Stimulated activated naive CD8-positive, alpha-beta T cell treated with anti-CD3 and anti-CD28 coated beads, Interleukin-15, Interleukin-2, amounts not matched to agents 100 ng/mL and 50 ng/mL, for 24 hours (primary cell): ENCODE results near the gene CSNK1E.
"Not testable (repeated sequence)": the region's sequence is repeated elsewhere in the genome, so short reads cannot be mapped to it uniquely, and the experiment has no call there.

Experiments
- H3K27ac Mint-ChIP-seq: one replicate; pipeline ENCODE4 v1.8.0; 2021; ENCODE audit warnings: mild to moderate bottlenecking, mixed read lengths
- H3K27me3 Mint-ChIP-seq: one replicate; pipeline ENCODE4 v1.8.0; 2021; ENCODE audit warnings: mixed read lengths
- H3K36me3 Mint-ChIP-seq: one replicate; pipeline ENCODE4 v1.8.0; 2021; ENCODE audit warnings: low read depth, mixed read lengths
- H3K4me1 Mint-ChIP-seq: one replicate; pipeline ENCODE4 v1.8.0; 2021; ENCODE audit warnings: low read depth, mixed read lengths
- H3K4me3 Mint-ChIP-seq: one replicate; pipeline ENCODE4 v1.8.0; 2021; ENCODE audit warnings: mild to moderate bottlenecking, mixed read lengths
- H3K9me3 Mint-ChIP-seq: one replicate; pipeline ENCODE4 v1.8.0; 2021; ENCODE audit warnings: mixed read lengths

The CSNK1E gene

GRCh38 chr22:38317122-38317994, at the start of gene CSNK1E:
CSNK1E (minus strand) TSS chr22:38317433; CDS start chr22:38314157, 3,276 bp downstream.
- Mint-ChIP-seq H3K36me3 (peaks cover 19% of the 10 kb centered on the region), H3K4me1 (peaks cover 38% of the 10 kb centered on the region), H3K9me3 (no peaks in the 10 kb centered on the region), H3K4me3 (peak within 1 kb of the TSS; percentile 94), H3K27me3 (no peaks in the 10 kb centered on the region), H3K27ac (peak within 1 kb of the TSS; percentile 89)

GRCh38 chr22:38365829-38366228, 48.6 kb upstream of the CSNK1E start:
- H3K36me3 Mint-ChIP-seq, H3K27me3 Mint-ChIP-seq, H3K4me1 Mint-ChIP-seq, H3K27ac Mint-ChIP-seq, H3K4me3 Mint-ChIP-seq, H3K9me3 Mint-ChIP-seq: not testable (repeated sequence)

DNA sequence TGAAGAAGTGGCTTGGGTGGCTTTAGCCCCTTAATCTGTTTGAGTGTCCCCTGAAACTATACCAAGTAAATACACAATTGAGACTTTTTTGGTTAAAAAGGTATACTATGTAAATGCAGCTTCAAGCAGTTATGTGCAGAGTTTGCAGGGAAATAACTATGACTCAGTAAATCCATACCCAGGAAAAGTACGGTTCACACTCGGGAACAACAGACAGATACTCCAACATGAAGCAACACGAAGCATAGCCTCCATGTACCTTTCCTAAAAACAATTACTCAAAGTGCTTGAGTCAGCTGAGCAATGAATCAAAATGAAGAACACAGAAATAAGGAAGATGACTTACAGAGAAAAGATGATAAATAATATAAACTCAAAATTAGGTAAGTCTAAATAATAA, 47.9 kb upstream of the CSNK1E start:
- H3K9me3 Mint-ChIP-seq, H3K36me3 Mint-ChIP-seq, H3K27me3 Mint-ChIP-seq, H3K27ac Mint-ChIP-seq, H3K4me1 Mint-ChIP-seq, H3K4me3 Mint-ChIP-seq: not testable (repeated sequence)

DNA sequence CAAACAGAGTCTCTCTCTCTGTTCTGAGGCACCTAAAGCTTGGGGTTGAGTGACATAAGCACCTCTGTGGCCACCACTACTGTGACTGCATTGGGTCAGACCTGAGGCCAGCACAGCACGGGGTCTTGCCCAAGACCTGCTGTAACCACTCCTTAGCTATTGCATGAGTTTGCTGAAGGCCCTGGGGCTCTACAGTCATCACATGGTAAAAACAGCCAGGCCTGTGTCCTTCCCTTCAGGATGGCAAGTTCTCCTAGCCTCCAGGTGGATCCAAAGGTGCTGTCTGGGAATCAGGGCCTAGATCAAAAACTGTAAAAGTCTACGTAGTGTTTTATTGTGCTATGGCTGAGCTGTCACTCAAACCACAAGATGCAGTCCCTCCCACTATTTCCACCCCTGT, 43.3 kb upstream of the CSNK1E start:
- H3K36me3 Mint-ChIP-seq, H3K27me3 Mint-ChIP-seq, H3K4me1 Mint-ChIP-seq, H3K4me3 Mint-ChIP-seq, H3K9me3 Mint-ChIP-seq, H3K27ac Mint-ChIP-seq: not testable (repeated sequence)

DNA sequence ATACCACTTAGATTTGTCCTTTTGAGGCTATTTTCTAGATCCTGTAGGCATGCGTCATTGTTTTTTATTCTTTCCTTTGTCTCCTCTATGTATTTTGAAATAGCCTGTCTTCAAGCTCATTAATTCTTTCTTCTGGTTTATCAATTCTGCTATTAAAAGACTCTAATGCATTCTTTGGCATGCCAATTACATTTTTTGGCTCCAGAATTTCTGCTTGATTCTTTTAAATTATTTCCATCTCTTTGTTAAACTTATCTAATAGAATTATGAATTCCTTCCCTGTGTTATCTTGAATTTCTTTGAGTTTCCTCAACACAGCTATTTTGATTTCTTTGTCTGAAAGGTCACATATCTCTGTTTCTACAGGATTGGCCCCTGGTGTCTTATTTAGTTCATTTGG, 42.6 kb upstream of the CSNK1E start:
- H3K4me1 Mint-ChIP-seq, H3K36me3 Mint-ChIP-seq, H3K9me3 Mint-ChIP-seq, H3K4me3 Mint-ChIP-seq, H3K27me3 Mint-ChIP-seq, H3K27ac Mint-ChIP-seq: not testable (repeated sequence)

DNA sequence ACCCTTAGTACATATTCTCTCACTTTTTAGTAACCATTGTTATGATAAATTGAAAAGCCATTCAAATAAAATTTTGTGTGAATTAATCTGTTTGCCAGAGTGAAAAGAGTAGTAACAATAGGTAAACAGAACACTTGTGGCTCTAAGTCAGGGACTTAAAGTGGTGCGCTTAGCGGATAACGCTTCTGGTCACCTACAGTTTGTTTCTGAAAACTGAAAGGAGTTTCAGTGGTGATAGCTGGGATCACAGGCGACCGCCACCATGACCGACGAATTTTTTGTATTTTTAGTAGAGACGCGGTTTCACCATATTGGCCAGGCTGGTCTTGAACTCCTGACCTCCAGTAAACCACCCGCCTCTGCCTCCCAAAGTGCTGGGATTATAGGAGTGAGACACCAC, 40.7 kb upstream of the CSNK1E start:
- not testable (repeated sequence) for H3K9me3 Mint-ChIP-seq, H3K27me3 Mint-ChIP-seq, H3K27ac Mint-ChIP-seq, H3K36me3 Mint-ChIP-seq, H3K4me3 Mint-ChIP-seq, H3K4me1 Mint-ChIP-seq

DNA sequence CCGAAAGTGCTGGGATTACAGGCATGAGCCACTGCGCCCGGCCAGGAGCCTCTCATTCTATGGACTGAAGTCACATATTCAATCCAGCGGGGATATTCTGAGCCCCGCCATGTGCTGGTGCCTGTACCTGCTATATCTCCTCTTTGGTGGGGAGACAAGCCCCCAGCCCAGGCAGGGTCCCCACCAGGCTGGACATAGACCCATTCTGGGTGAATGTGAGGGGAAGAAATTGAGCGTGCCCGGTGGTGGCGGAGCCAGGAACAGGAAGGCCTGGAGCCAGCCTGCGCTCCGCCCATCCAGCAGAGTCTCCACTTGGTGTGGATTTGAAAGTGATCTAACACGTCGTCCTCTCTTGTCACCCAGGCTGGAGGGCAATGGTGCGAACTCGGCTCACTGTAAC, 38.0 kb upstream of the CSNK1E start:
- no peaks in the 10 kb centered on the region for H3K4me1 Mint-ChIP-seq
- H3K27ac Mint-ChIP-seq, result no peak overlapping the region
- H3K4me3 Mint-ChIP-seq, result no peak overlapping the region
- H3K9me3 Mint-ChIP-seq, result no peaks in the 10 kb centered on the region
- no peaks in the 10 kb centered on the region for H3K27me3 Mint-ChIP-seq
- no peaks in the 10 kb centered on the region for H3K36me3 Mint-ChIP-seq

DNA sequence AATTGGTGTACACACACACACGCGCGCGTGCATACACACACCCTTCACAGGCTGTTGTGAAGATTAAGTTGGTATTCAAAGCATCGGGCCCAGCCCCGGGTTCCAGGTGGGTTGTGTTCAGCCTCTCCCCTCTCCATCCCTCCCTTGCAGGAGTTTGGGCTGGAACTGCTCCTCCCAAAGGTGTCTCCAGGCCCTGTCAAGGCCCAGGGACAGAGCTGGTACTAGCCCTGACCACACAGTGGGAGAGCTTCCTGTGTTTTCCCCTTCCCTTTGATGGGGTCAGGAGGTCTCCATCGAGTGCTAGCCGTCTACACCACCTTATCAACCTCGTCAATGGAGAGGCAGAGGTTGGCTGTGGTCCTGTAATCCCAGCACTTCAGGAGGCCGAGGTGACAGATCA, 36.5 kb upstream of the CSNK1E start:
- H3K27ac Mint-ChIP-seq, result no peak overlapping the region
- H3K4me3 Mint-ChIP-seq, result no peak overlapping the region
- no peaks in the 10 kb centered on the region for H3K4me1 Mint-ChIP-seq
- H3K27me3 Mint-ChIP-seq, result no peaks in the 10 kb centered on the region
- no peaks in the 10 kb centered on the region for H3K36me3 Mint-ChIP-seq
- no peaks in the 10 kb centered on the region for H3K9me3 Mint-ChIP-seq

DNA sequence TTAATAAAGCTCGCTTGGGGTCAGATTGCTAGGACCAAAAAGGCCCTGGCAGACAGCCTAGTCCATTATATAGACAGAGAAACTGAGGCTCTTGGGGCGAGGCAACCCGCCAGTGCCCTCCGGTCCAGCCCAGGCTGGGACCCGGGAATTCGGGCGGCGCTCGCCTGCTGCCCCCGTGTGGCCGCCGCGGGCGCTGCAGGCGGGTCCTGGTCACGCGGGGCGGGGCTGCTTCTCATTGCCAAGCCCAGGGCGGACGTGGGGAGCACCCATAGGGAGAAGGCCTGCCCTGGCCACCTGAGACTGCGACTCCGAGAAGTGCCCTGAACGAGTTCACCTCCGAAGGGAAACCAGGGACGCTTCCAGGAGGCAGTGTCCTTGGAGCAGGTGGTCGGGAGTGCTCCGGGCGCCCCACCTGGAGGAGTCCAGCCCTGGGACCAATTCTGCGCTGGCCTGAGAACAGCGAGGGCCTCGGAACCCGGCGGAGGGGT, 36.0 kb upstream of the CSNK1E start:
- Mint-ChIP-seq H3K27me3 (no peaks in the 10 kb centered on the region), H3K9me3 (no peaks in the 10 kb centered on the region), H3K36me3 (no peaks in the 10 kb centered on the region), H3K4me1 (no peaks in the 10 kb centered on the region), H3K27ac (no peak overlapping the region), H3K4me3 (no peak overlapping the region)

DNA sequence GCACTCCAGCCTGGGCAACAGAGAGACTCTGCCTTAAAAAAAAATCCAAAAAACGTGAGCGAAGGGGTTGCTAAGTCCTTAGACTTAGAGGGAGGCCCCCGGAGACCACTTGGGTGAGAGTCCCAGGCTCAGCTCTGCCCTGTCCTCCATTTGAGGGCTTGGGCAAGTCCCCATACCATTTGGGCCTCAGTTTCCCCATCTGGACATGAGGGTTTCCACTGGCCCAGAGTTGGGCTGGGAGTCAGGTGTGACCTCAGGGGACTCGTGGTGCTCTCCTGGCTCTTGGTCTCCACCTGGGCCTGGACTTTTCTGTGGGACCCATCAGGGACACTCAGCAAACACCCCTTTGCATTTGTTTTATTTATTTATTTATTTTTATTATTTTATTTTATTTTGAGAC, 35.2 kb upstream of the CSNK1E start:
- Mint-ChIP-seq H3K4me3 (no peak overlapping the region), H3K9me3 (no peaks in the 10 kb centered on the region), H3K36me3 (no peaks in the 10 kb centered on the region), H3K4me1 (no peaks in the 10 kb centered on the region), H3K27ac (no peak overlapping the region), H3K27me3 (no peaks in the 10 kb centered on the region)

- Mint-ChIP-seq H3K9me3 (no peaks in the 10 kb centered on the region), H3K27ac (no peak overlapping the region), H3K36me3 (no peaks in the 10 kb centered on the region), H3K4me3 (no peak overlapping the region), H3K4me1 (no peaks in the 10 kb centered on the region), H3K27me3 (no peaks in the 10 kb centered on the region)
Observed at GRCh38 chr22:38350444-38351359, 33.5 kb upstream of the CSNK1E start.

- Mint-ChIP-seq H3K36me3 (no peaks in the 10 kb centered on the region), H3K4me3 (no peak overlapping the region), H3K9me3 (no peaks in the 10 kb centered on the region), H3K27ac (no peak overlapping the region), H3K27me3 (no peaks in the 10 kb centered on the region), H3K4me1 (no peaks in the 10 kb centered on the region)
Observed at GRCh38 chr22:38348751-38349496, 31.7 kb upstream of the CSNK1E start.

GRCh38 chr22:38347944-38348750, 30.9 kb upstream of the CSNK1E start:
- H3K27me3 Mint-ChIP-seq, result no peaks in the 10 kb centered on the region
- H3K27ac Mint-ChIP-seq, result no peak overlapping the region
- no peaks in the 10 kb centered on the region for H3K4me1 Mint-ChIP-seq
- H3K9me3 Mint-ChIP-seq, result no peaks in the 10 kb centered on the region
- H3K4me3 Mint-ChIP-seq, result no peak overlapping the region
- no peaks in the 10 kb centered on the region for H3K36me3 Mint-ChIP-seq

GRCh38 chr22:38347181-38347943, 30.1 kb upstream of the CSNK1E start:
- Mint-ChIP-seq H3K4me3 (no peak overlapping the region), H3K4me1 (no peaks in the 10 kb centered on the region), H3K27ac (no peak overlapping the region), H3K27me3 (no peaks in the 10 kb centered on the region), H3K9me3 (no peaks in the 10 kb centered on the region), H3K36me3 (no peaks in the 10 kb centered on the region)
